CD4-positive, alpha-beta memory T cell (primary cell): ENCODE results near the gene TULP1. TPM values are rescaled to one million over a fixed set of nuclear protein-coding genes. Genes with fewer than 3 reads are reported as not detected.

Source experiments
- CTCF ChIA-PET: fragments of 350-600 bp; sonication (Branson Sonifier 250); formaldehyde crosslinking; loops from one replicate; lab custom pipeline; 2021; ENCODE audit warnings: inconsistent platforms; ENCODE audit not compliant: partially characterized antibody; lab: Charles Lee
- POLR2A ChIA-PET: fragments of 350-600 bp; sonication (Branson Sonifier 250); formaldehyde crosslinking; loops from one replicate; lab custom pipeline; 2021; ENCODE audit not compliant: partially characterized antibody; lab: Charles Lee
- DNase-seq, 5 donors: peaks; one replicate each; pipeline versions ENCODE4 v3.0.0 to v3.0.0-alpha.2; 2020 to 2022; ENCODE audit warnings: mixed read lengths in 1 of 5
- H3K27ac ChIP-seq: one replicate; pipeline ENCODE4 v1.7.0; 2013; ENCODE audit warnings: low read depth, low read length
- H3K27me3 ChIP-seq: 2 replicates; pipeline ENCODE4 v1.7.0; 2013; ENCODE audit warnings: mild to moderate bottlenecking, low read length, moderate library complexity; ENCODE audit not compliant: insufficient read depth
- H3K36me3 ChIP-seq: 2 replicates; pipeline ENCODE4 v1.7.0; 2013; ENCODE audit warnings: mild to moderate bottlenecking, low read length, moderate library complexity; ENCODE audit not compliant: insufficient read depth
- H3K4me1 ChIP-seq: 2 replicates; pipeline ENCODE4 v1.7.0; 2013; ENCODE audit warnings: mild to moderate bottlenecking, low read length, moderate library complexity; ENCODE audit not compliant: insufficient read depth
- H3K4me3 ChIP-seq, 2 donors: one replicate each; pipeline ENCODE4 v1.7.0; 2013; ENCODE audit warnings: low read length in 2 of 2, mild to moderate bottlenecking in 1 of 2
- H3K9me3 ChIP-seq, 2 donors: one replicate each; pipeline ENCODE4 v1.7.0; 2013; ENCODE audit warnings: low read length in 2 of 2, control low read depth in 1 of 2; ENCODE audit not compliant: control insufficient read depth in 1 of 2
- H3K27ac Mint-ChIP-seq, 7 donors: one replicate each; pipeline ENCODE4 v1.8.0; 2020 to 2021; ENCODE audit warnings: mixed read lengths in 7 of 7, mild to moderate bottlenecking in 6 of 7, inconsistent platforms in 3 of 7, moderate library complexity in 3 of 7
- H3K27me3 Mint-ChIP-seq, 2 donors: one replicate each; pipeline ENCODE4 v1.8.0; 2020 to 2021; ENCODE audit warnings: mixed read lengths in 2 of 2
- H3K36me3 Mint-ChIP-seq, 2 donors: one replicate each; pipeline ENCODE4 v1.8.0; 2020 to 2021; ENCODE audit warnings: mixed read lengths in 2 of 2, inconsistent platforms in 1 of 2, mild to moderate bottlenecking in 1 of 2
- H3K4me1 Mint-ChIP-seq, 4 donors: one replicate each; pipeline ENCODE4 v1.8.0; 2020 to 2021; ENCODE audit warnings: mixed read lengths in 4 of 4, mild to moderate bottlenecking in 1 of 4
- H3K4me3 Mint-ChIP-seq, 8 donors: one replicate each; pipeline ENCODE4 v1.8.0; 2020 to 2021; ENCODE audit warnings: mixed read lengths in 8 of 8, mild to moderate bottlenecking in 7 of 8, moderate library complexity in 6 of 8, inconsistent platforms in 3 of 8
- H3K9me3 Mint-ChIP-seq, 8 donors: one replicate each; pipeline ENCODE4 v1.8.0; 2020 to 2021; ENCODE audit warnings: mixed read lengths in 8 of 8, mild to moderate bottlenecking in 5 of 8, inconsistent platforms in 3 of 8, moderate library complexity in 1 of 8
- intact Hi-C: fragments of 100-400 bp; cut with micrococcal nuclease; formaldehyde crosslinking; loops from one replicate; pipeline ENCODE4 v1.15.1; 2023
- microRNA-seq: library from miRNA; unstranded; fragments of <30 nt; microRNA quantifications from one replicate; pipeline ENCODE4 v1.2.0, GENCODE V29; 2021; ENCODE audit warnings: borderline replicate concordance, borderline number of aligned reads, borderline microRNAs expressed, mixed read lengths
- polyA plus RNA-seq, 2 donors: library from polyadenylated mRNA; unstranded; fragments of 300-500 nt; fragmentation: Illumina TruSeq; gene quantifications; one replicate each; pipeline ENCODE4 v1.2.3, GENCODE V29; 2021
- total RNA-seq, 2 experiments: library from RNA; stranded (reverse); gene quantifications; one replicate each; pipeline ENCODE4 v1.2.3, GENCODE V29; 2021

TULP1 gene
- total and polyA plus RNA-seq, 4 experiments from 2014 or later = not detected

DNA sequence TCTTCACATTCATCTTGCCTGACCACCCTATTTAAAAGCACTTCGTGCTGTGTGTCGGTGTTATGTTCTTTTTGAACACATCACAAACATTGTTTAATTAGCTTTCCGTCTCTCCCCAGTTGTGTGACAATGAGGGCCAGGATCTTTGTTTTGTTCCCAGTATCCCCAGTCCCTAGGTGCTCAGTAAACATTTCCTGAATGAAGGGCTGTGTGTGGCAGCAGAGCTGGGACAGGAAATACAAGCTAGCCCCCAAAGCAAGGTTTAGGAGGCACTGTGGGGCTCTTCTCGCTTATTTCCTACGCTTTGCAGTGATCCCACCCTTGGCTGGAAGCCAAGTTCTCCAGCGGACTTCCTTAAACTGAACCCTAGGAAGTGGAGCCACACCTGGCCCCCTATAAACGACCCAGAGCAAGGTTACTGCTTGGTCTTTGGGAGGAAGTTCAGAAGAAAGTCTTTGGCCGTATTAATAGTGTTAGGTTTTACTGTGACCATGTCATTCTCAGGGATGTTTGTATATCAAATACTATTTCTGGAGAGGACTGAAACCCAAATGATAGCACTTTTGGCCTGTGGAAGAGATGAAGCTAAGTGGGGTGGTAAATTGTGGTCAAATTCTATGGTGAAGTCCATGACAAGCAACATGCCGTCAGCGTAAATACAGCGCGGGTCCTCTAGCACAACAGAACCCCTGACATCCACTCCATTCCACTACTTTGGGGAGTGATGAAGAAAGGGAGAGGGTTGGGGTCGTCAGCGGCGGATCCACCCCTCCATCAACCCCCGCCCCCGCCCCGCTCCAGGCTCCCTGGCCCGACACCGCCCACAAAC lies 61.1 kb downstream of the TULP1 start:
- Histone ChIP-seq H3K36me3 (no peaks in the 10 kb centered on the region), H3K27ac (peak overlapping the region; percentile 59), H3K4me1 (peaks cover 40% of the 10 kb centered on the region), H3K9me3 (no peaks in the 10 kb centered on the region), H3K4me3 (peak overlapping the region in 1 of 2 donors; percentile 66), H3K27me3 (no peaks in the 10 kb centered on the region)
- peak overlapping the region; percentile 54 to 94 (median 89) for H3K27ac Mint-ChIP-seq
- peaks cover 10 to 12% of the 10 kb centered on the region in 2 donors for H3K36me3 Mint-ChIP-seq
- peak overlapping the region; percentile 82 to 91 (median 87) for H3K4me3 Mint-ChIP-seq
- POLR2A ChIA-PET = interaction anchor here (0.9 to 7.5 kb wide), 11 partner anchors 17 to 285 kb away, joined by 3 to 107 read pairs (median 7); partner anchors contain the start of genes ARMC12, DEF6, PPARD and RPL10A
- CTCF ChIA-PET = interaction anchor here (0.8 to 11.9 kb wide), 17 partner anchors 11 to 276 kb away, joined by 3 to 243 read pairs (median 4); partner anchors contain the start of genes DEF6, PPARD and RPL10A
- no peaks in the 10 kb centered on the region for H3K27me3 Mint-ChIP-seq
- H3K9me3 Mint-ChIP-seq = no peaks in the 10 kb centered on the region
- H3K4me1 Mint-ChIP-seq = peaks cover 29 to 53% (median 39%) of the 10 kb centered on the region in 4 donors
- no peak for DNase-seq
- intact Hi-C loops = loop anchor here (1.0 to 5.0 kb wide), 2 partner anchors 17 to 286 kb away; partner anchors contain the start of genes ARMC12 and RPL10A

DNA sequence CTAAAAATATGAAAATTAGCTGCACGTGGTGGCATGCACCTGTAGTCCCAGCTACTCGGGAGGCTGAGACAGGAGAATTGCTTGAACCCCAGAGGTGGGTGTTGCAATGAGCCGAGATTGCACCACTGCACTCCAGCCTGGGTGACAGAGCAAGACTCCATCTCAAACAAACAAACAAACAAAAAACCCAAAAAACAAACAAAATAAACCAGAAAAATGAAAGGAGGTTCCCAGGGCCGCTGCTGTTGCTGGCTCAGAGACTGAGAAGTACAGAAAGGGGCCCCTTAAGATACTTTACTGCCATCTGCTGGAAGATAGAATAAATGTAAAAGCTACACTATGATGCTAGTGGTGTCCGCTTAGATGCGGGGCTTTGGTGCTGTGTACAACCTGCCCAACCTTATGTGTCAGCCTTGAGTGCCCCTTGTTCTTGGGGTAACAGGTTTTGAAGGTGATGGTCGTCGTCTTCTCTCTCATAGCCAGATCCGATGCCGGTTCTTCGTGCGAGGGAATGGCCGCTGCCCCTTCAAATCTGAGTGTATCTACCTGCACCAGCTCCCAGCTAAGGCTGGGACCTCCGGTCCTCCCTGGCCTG lies 63.3 kb downstream of the TULP1 start:
- H3K27ac ChIP-seq = no peak overlapping the region
- ChIA-PET CTCF (interaction anchor here (0.8 to 11.9 kb wide), 24 partner anchors 8 to 163 kb away, joined by 3 to 243 read pairs (median 4); partner anchors contain the start of genes DEF6, PPARD and RPL10A), POLR2A (interaction anchor here (0.7 to 7.5 kb wide), 13 partner anchors 19 to 152 kb away, joined by 3 to 107 read pairs (median 4); partner anchors contain the start of genes DEF6, PPARD and RPL10A)
- no peaks in the 10 kb centered on the region for H3K27me3 ChIP-seq
- Mint-ChIP-seq H3K27me3 (no peaks in the 10 kb centered on the region), H3K27ac (peak overlapping the region; percentile 42 to 85 (median 73)), H3K9me3 (no peaks in the 10 kb centered on the region), H3K4me1 (peaks cover 27 to 54% (median 40%) of the 10 kb centered on the region in 4 donors), H3K4me3 (peak overlapping the region in 2 of 8 donors; percentile 48 to 64), H3K36me3 (peaks cover 0 to 4% of the 10 kb centered on the region in 2 donors)
- DNase-seq = peak in 4 of 5 donors; percentile 73 to 77 (median 74)
- intact Hi-C loops = loop anchor here (1.0 kb wide), 5 partner anchors 30 to 152 kb away; partner anchors contain the start of genes DEF6 and PPARD
- no peaks in the 10 kb centered on the region for H3K9me3 ChIP-seq
- H3K36me3 ChIP-seq = no peaks in the 10 kb centered on the region
- H3K4me1 ChIP-seq = peaks cover 41% of the 10 kb centered on the region
- H3K4me3 ChIP-seq = no peak overlapping the region

DNA sequence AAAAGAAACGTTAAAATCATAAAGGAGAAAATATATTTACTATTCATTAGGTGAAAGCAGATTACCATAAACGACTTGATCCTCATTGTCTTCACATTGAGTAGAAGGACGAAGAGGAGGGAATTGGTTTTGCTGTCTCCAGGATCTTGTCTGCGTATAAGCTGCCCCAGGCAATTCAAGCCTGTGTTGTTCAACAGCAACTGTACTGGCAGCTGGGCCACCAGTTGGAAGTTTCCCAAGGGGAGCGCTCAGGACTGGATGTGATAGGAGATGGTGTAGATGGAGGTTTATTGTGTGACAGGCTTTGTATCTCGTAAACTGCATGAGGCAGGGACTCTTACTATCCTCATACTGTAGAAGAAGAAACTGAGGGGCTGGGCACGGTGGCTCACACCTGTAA lies 64.5 kb downstream of the TULP1 start:
- no peaks in the 10 kb centered on the region for H3K36me3 ChIP-seq
- no peak overlapping the region for H3K4me3 ChIP-seq
- H3K27ac ChIP-seq = no peak overlapping the region
- ChIA-PET CTCF (interaction anchor here (1.0 to 11.9 kb wide), 13 partner anchors 8 to 152 kb away, joined by 3 to 243 read pairs (median 9); partner anchors contain the start of genes DEF6, PPARD and RPL10A), POLR2A (interaction anchor here (0.8 to 7.5 kb wide), 4 partner anchors 20 to 151 kb away, joined by 3 to 107 read pairs (median 22); partner anchors contain the start of genes DEF6 and RPL10A)
- no peak overlapping the region for H3K4me3 Mint-ChIP-seq
- H3K4me1 ChIP-seq = peaks cover 30% of the 10 kb centered on the region
- no peak for DNase-seq
- H3K9me3 ChIP-seq = no peaks in the 10 kb centered on the region
- peaks cover 18 to 44% (median 30%) of the 10 kb centered on the region in 4 donors for H3K4me1 Mint-ChIP-seq
- H3K27me3 ChIP-seq = no peaks in the 10 kb centered on the region
- intact Hi-C loops = no loop called here
- H3K9me3 Mint-ChIP-seq = no peaks in the 10 kb centered on the region
- no peaks in the 10 kb centered on the region for H3K27me3 Mint-ChIP-seq
- H3K36me3 Mint-ChIP-seq = peaks cover 0 to 2% of the 10 kb centered on the region in 2 donors
- H3K27ac Mint-ChIP-seq = peak overlapping the region in 1 of 7 donors; percentile 32

Small RNA genes lying within 50 kb of the gene (microRNA-seq; reads per million reads assigned to microRNA genes)
- gene MIR7111 = not detected

Other genes with a start within 250 kb of the TULP1 start
- 100 to 1,000 TPM; 231 to 236 TPM for gene DEF6, start 215.1 kb downstream of the TULP1 start, total RNA-seq
- gene DEF6, start 215.1 kb downstream of the TULP1 start, polyA plus RNA-seq = 100 to 1,000 TPM in 1 of 2 donors, 10 to 100 TPM in 1; 77.3 to 171 TPM
- 10 to 100 TPM; 37.2 to 38.7 TPM for gene PPARD, start 170.3 kb downstream of the TULP1 start, total RNA-seq
- 10 to 100 TPM in 1 of 2 donors, 1 to 10 TPM in 1; 2.6 to 10.7 TPM for gene PPARD, start 170.3 kb downstream of the TULP1 start, polyA plus RNA-seq
- 1 to 10 TPM; 8.9 to 9.0 TPM for gene FANCE, start 60.6 kb downstream of the TULP1 start, total RNA-seq
- 1 to 10 TPM; 5.4 to 7.0 TPM for gene FANCE, start 60.6 kb downstream of the TULP1 start, polyA plus RNA-seq
- 1,000 to 10,000 TPM; 1,978 to 2,070 TPM for gene RPL10A, start 44.5 kb downstream of the TULP1 start, total RNA-seq
- 1,000 to 10,000 TPM in 1 of 2 donors, 100 to 1,000 TPM in 1; 844 to 1,085 TPM for gene RPL10A, start 44.5 kb downstream of the TULP1 start, polyA plus RNA-seq
- under 1 TPM in 1 of 2 experiments, not detected in 1; 0.20 TPM for gene TEAD3, start 15.8 kb downstream of the TULP1 start, total RNA-seq
- under 1 TPM in 1 of 2 donors, not detected in 1; 0.08 TPM for gene TEAD3, start 15.8 kb downstream of the TULP1 start, polyA plus RNA-seq
- 10 to 100 TPM; 72.9 to 74.2 TPM for gene FKBP5, start 176.0 kb upstream of the TULP1 start, total RNA-seq
- gene FKBP5, start 176.0 kb upstream of the TULP1 start, polyA plus RNA-seq = 100 to 1,000 TPM in 1 of 2 donors, 10 to 100 TPM in 1; 94.2 to 233 TPM
- 1 to 10 TPM in 1 of 2 experiments, under 1 TPM in 1; 0.69 to 1.3 TPM for gene ARMC12, start 224.1 kb upstream of the TULP1 start, total RNA-seq
- under 1 TPM in 1 of 2 donors, not detected in 1; 0.28 TPM for gene ARMC12, start 224.1 kb upstream of the TULP1 start, polyA plus RNA-seq